ENCODE results near the gene ADARB2.

ADARB2 gene

GRCh38 chr10:1578392-1579140 is 158.8 kb downstream of the ADARB2 start:
- no peak for DNase-seq (ENCODE audit: low spot score)
- Histone ChIP-seq H3K4me3 (ENCODE audit: low read length in 2 of 2) (no peak overlapping the region), H3K23ac (ENCODE audit: low read depth, low read length, poor library complexity) (no peak overlapping the region), H2AFZ (ENCODE audit: low read length) (no peak overlapping the region), H3K79me1 (ENCODE audit: low read depth, low read length) (no peaks in the 10 kb centered on the region), H3K27ac (replicated peaks; ENCODE audit: low read length) (no peak overlapping the region), H3K27me3 (ENCODE audit: control insufficient read depth in 3 of 3, insufficient read depth in 3 of 3, low read depth in 1 of 3, low read length in 3 of 3) (no peaks in the 10 kb centered on the region), H4K91ac (ENCODE audit: low read depth, low read length, poor library complexity) (no peak overlapping the region), H3K36me3 (replicated peaks in 1 of 2; ENCODE audit: control insufficient read depth in 2 of 2, insufficient read depth in 2 of 2, low read length in 2 of 2) (no peaks in the 10 kb centered on the region), H3K9me3 (replicated peaks in 1 of 2; ENCODE audit: control insufficient read depth in 2 of 2, insufficient read depth in 1 of 2, low read depth in 1 of 2, low read length in 2 of 2) (no peaks in the 10 kb centered on the region), H2BK120ac (ENCODE audit: low read depth, low read length) (no peak overlapping the region), H3K4ac (ENCODE audit: low read length) (no peak overlapping the region), H3K4me2 (ENCODE audit: insufficient read depth, low read length, poor library complexity, severe bottlenecking) (no peak overlapping the region), H2BK12ac (ENCODE audit: low read length) (no peak overlapping the region), H4K8ac (ENCODE audit: low read depth, low read length) (no peak overlapping the region), H2BK5ac (ENCODE audit: low read length) (no peak overlapping the region), H3K14ac (ENCODE audit: low read length) (no peak overlapping the region), H3K4me1 (ENCODE audit: control insufficient read depth in 2 of 2, insufficient read depth in 1 of 2, low read depth in 1 of 2, low read length in 2 of 2) (no peaks in the 10 kb centered on the region), H2BK15ac (ENCODE audit: low read length) (no peak overlapping the region), H3K9ac (ENCODE audit: low read depth, low read length, poor library complexity) (no peak overlapping the region), H2AK5ac (ENCODE audit: low read depth, low read length) (peak overlapping the region; percentile 48), H3K18ac (ENCODE audit: low read length) (no peak overlapping the region)
- WGBS, 2 donors (ENCODE audit: extremely low coverage in 2 of 2, insufficient read length in 2 of 2, insufficient replicate concordance in 1 of 2) = no CpG with 5 or more reads among the region's 19 CpGs

GRCh38 chr10:1577945-1578344 is 159.4 kb downstream of the ADARB2 start:
- H4K8ac ChIP-seq (ENCODE audit: low read depth, low read length) = no peak overlapping the region
- no peak overlapping the region for H3K27ac ChIP-seq (replicated peaks; ENCODE audit: low read length)
- no peak overlapping the region for H3K4ac ChIP-seq (ENCODE audit: low read length)
- H3K36me3 ChIP-seq (replicated peaks in 1 of 2; ENCODE audit: control insufficient read depth in 2 of 2, insufficient read depth in 2 of 2, low read length in 2 of 2) = no peaks in the 10 kb centered on the region
- no peak overlapping the region for H3K4me3 ChIP-seq (ENCODE audit: low read length in 2 of 2)
- H3K79me1 ChIP-seq (ENCODE audit: low read depth, low read length) = no peaks in the 10 kb centered on the region
- H2AK5ac ChIP-seq (ENCODE audit: low read depth, low read length) = no peak overlapping the region
- H2BK5ac ChIP-seq (ENCODE audit: low read length) = no peak overlapping the region
- peaks cover 0 to 2% of the 10 kb centered on the region in 2 donors for H3K4me1 ChIP-seq (ENCODE audit: control insufficient read depth in 2 of 2, insufficient read depth in 1 of 2, low read depth in 1 of 2, low read length in 2 of 2)
- no CpG with 5 or more reads among the region's 8 CpGs for WGBS, 2 donors (ENCODE audit: extremely low coverage in 2 of 2, insufficient read length in 2 of 2, insufficient replicate concordance in 1 of 2)
- no peak overlapping the region for H3K23ac ChIP-seq (ENCODE audit: low read depth, low read length, poor library complexity)
- no peak overlapping the region for H2BK15ac ChIP-seq (ENCODE audit: low read length)
- H4K91ac ChIP-seq (ENCODE audit: low read depth, low read length, poor library complexity) = no peak overlapping the region
- H2BK120ac ChIP-seq (ENCODE audit: low read depth, low read length) = no peak overlapping the region
- no peak overlapping the region for H3K18ac ChIP-seq (ENCODE audit: low read length)
- DNase-seq (ENCODE audit: low spot score) = no peak
- H3K27me3 ChIP-seq (ENCODE audit: control insufficient read depth in 3 of 3, insufficient read depth in 3 of 3, low read depth in 1 of 3, low read length in 3 of 3) = no peaks in the 10 kb centered on the region
- H2AFZ ChIP-seq (ENCODE audit: low read length) = no peak overlapping the region
- H3K9ac ChIP-seq (ENCODE audit: low read depth, low read length, poor library complexity) = no peak overlapping the region
- H3K14ac ChIP-seq (ENCODE audit: low read length) = no peak overlapping the region
- H3K4me2 ChIP-seq (ENCODE audit: insufficient read depth, low read length, poor library complexity, severe bottlenecking) = no peak overlapping the region
- no peak overlapping the region for H2BK12ac ChIP-seq (ENCODE audit: low read length)
- H3K9me3 ChIP-seq (replicated peaks in 1 of 2; ENCODE audit: control insufficient read depth in 2 of 2, insufficient read depth in 1 of 2, low read depth in 1 of 2, low read length in 2 of 2) = no peaks in the 10 kb centered on the region

- WGBS, 2 donors (ENCODE audit: extremely low coverage in 2 of 2, insufficient read length in 2 of 2, insufficient replicate concordance in 1 of 2) = no CpG with 5 or more reads among the region's 9 CpGs
These were observed 160.0 kb downstream of the ADARB2 start for GRCh38 chr10:1577373-1577770.

GRCh38 chr10:1576467-1577372 is 160.6 kb downstream of the ADARB2 start:
- Histone ChIP-seq H3K4me3 (ENCODE audit: low read length in 2 of 2) (no peak overlapping the region), H3K14ac (ENCODE audit: low read length) (peak overlapping the region; percentile 39), H3K4ac (ENCODE audit: low read length) (no peak overlapping the region), H3K9me3 (replicated peaks in 1 of 2; ENCODE audit: control insufficient read depth in 2 of 2, insufficient read depth in 1 of 2, low read depth in 1 of 2, low read length in 2 of 2) (peaks cover 0 to 1% of the 10 kb centered on the region in 2 donors), H4K91ac (ENCODE audit: low read depth, low read length, poor library complexity) (no peak overlapping the region), H2BK15ac (ENCODE audit: low read length) (no peak overlapping the region), H2BK5ac (ENCODE audit: low read length) (no peak overlapping the region), H2BK12ac (ENCODE audit: low read length) (no peak overlapping the region), H3K27ac (replicated peaks; ENCODE audit: low read length) (no peak overlapping the region), H3K23ac (ENCODE audit: low read depth, low read length, poor library complexity) (no peak overlapping the region), H2AK5ac (ENCODE audit: low read depth, low read length) (peak overlapping the region; percentile 8), H3K18ac (ENCODE audit: low read length) (peak overlapping the region; percentile 50), H3K9ac (ENCODE audit: low read depth, low read length, poor library complexity) (no peak overlapping the region), H3K36me3 (replicated peaks in 1 of 2; ENCODE audit: control insufficient read depth in 2 of 2, insufficient read depth in 2 of 2, low read length in 2 of 2) (no peaks in the 10 kb centered on the region), H3K4me1 (ENCODE audit: control insufficient read depth in 2 of 2, insufficient read depth in 1 of 2, low read depth in 1 of 2, low read length in 2 of 2) (peaks cover 0 to 10% of the 10 kb centered on the region in 2 donors), H3K4me2 (ENCODE audit: insufficient read depth, low read length, poor library complexity, severe bottlenecking) (no peak overlapping the region), H3K27me3 (ENCODE audit: control insufficient read depth in 3 of 3, insufficient read depth in 3 of 3, low read depth in 1 of 3, low read length in 3 of 3) (no peaks in the 10 kb centered on the region), H2BK120ac (ENCODE audit: low read depth, low read length) (no peak overlapping the region), H3K79me1 (ENCODE audit: low read depth, low read length) (peaks cover under 1% of the 10 kb centered on the region), H2AFZ (ENCODE audit: low read length) (no peak overlapping the region), H4K8ac (ENCODE audit: low read depth, low read length) (no peak overlapping the region)
- no CpG with 5 or more reads among the region's 16 CpGs for WGBS, 2 donors (ENCODE audit: extremely low coverage in 2 of 2, insufficient read length in 2 of 2, insufficient replicate concordance in 1 of 2)
- DNase-seq (ENCODE audit: low spot score) = no peak

More at GRCh38 chr10:1577373-1577770, 160.0 kb downstream of the ADARB2 start:
- Histone ChIP-seq H3K4me2 (ENCODE audit: insufficient read depth, low read length, poor library complexity, severe bottlenecking) (no peak overlapping the region), H2AK5ac (ENCODE audit: low read depth, low read length) (no peak overlapping the region), H4K8ac (ENCODE audit: low read depth, low read length) (no peak overlapping the region), H2BK12ac (ENCODE audit: low read length) (no peak overlapping the region), H3K4ac (ENCODE audit: low read length) (no peak overlapping the region), H3K27ac (replicated peaks; ENCODE audit: low read length) (no peak overlapping the region), H3K18ac (ENCODE audit: low read length) (peak overlapping the region; percentile 48), H3K23ac (ENCODE audit: low read depth, low read length, poor library complexity) (peak overlapping the region; percentile 51), H3K14ac (ENCODE audit: low read length) (peak overlapping the region; percentile 41), H2BK15ac (ENCODE audit: low read length) (no peak overlapping the region), H3K4me1 (ENCODE audit: control insufficient read depth in 2 of 2, insufficient read depth in 1 of 2, low read depth in 1 of 2, low read length in 2 of 2) (peaks cover 0 to 6% of the 10 kb centered on the region in 2 donors), H3K79me1 (ENCODE audit: low read depth, low read length) (no peaks in the 10 kb centered on the region), H4K91ac (ENCODE audit: low read depth, low read length, poor library complexity) (no peak overlapping the region), H2BK120ac (ENCODE audit: low read depth, low read length) (no peak overlapping the region), H2BK5ac (ENCODE audit: low read length) (no peak overlapping the region), H3K4me3 (ENCODE audit: low read length in 2 of 2) (no peak overlapping the region), H3K9ac (ENCODE audit: low read depth, low read length, poor library complexity) (no peak overlapping the region), H3K36me3 (replicated peaks in 1 of 2; ENCODE audit: control insufficient read depth in 2 of 2, insufficient read depth in 2 of 2, low read length in 2 of 2) (no peaks in the 10 kb centered on the region), H3K27me3 (ENCODE audit: control insufficient read depth in 3 of 3, insufficient read depth in 3 of 3, low read depth in 1 of 3, low read length in 3 of 3) (no peaks in the 10 kb centered on the region), H3K9me3 (replicated peaks in 1 of 2; ENCODE audit: control insufficient read depth in 2 of 2, insufficient read depth in 1 of 2, low read depth in 1 of 2, low read length in 2 of 2) (no peaks in the 10 kb centered on the region), H2AFZ (ENCODE audit: low read length) (no peak overlapping the region)
- DNase-seq (ENCODE audit: low spot score) = no peak
